Effector memory CD8-positive, alpha-beta T cell (primary cell): Measurements from ENCODE around the gene ZNF804B.

Source experiments
- ATAC-seq: fragments of 150-1000 bp; cut with Tn5 transposase; replicated peaks from 2 replicates; pipeline ENCODE4 v1.10.0; 2021; ENCODE audit warnings: mild to moderate bottlenecking, moderate library complexity
- DNase-seq, 3 experiments: peaks; one replicate each; pipeline ENCODE4 v3.0.0; 2021
- H3K27ac Mint-ChIP-seq, 2 donors: one replicate each; pipeline ENCODE4 v1.8.0; 2022; ENCODE audit warnings: mild to moderate bottlenecking in 2 of 2, mixed read lengths in 2 of 2, moderate library complexity in 2 of 2
- H3K27me3 Mint-ChIP-seq, 2 donors: one replicate each; pipeline ENCODE4 v1.8.0; 2022; ENCODE audit warnings: mixed read lengths in 2 of 2
- H3K36me3 Mint-ChIP-seq: one replicate; pipeline ENCODE4 v1.8.0; 2022; ENCODE audit warnings: mild to moderate bottlenecking, moderate library complexity, mixed read lengths; ENCODE audit not compliant: insufficient read depth
- H3K4me1 Mint-ChIP-seq, 2 donors: one replicate each; pipeline ENCODE4 v1.8.0; 2022; ENCODE audit warnings: low read depth in 2 of 2, mixed read lengths in 2 of 2
- H3K4me3 Mint-ChIP-seq, 2 donors: one replicate each; pipeline ENCODE4 v1.8.0; 2022; ENCODE audit warnings: mild to moderate bottlenecking in 2 of 2, mixed read lengths in 2 of 2, moderate library complexity in 2 of 2
- H3K9me3 Mint-ChIP-seq, 2 donors: one replicate each; pipeline ENCODE4 v1.8.0; 2022; ENCODE audit warnings: mixed read lengths in 2 of 2

Gene ZNF804B

DNA sequence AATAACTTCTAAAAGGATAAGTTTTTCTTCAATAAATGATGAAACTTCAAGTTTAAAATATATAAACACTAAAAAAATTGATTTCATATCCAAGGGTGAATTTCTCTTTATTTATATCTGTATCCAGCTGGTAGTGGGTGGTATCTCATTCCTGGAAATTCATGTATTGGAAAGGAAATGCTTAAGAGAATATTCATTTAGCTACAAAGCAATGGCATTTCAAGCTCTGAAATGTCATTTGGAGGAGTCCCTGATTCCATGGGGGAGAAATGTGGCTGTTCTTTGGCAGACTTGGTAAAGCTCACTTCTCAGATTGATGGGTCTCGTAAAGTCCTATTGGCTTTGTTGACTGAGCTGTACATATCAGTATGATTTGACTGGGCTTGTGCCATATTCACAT, 192.3 kb downstream of the ZNF804B start:
- H3K4me1 Mint-ChIP-seq = no peaks in the 10 kb centered on the region
- no peaks in the 10 kb centered on the region for H3K36me3 Mint-ChIP-seq
- no peak overlapping the region for H3K27ac Mint-ChIP-seq
- no peaks in the 10 kb centered on the region for H3K27me3 Mint-ChIP-seq
- no peak overlapping the region for H3K4me3 Mint-ChIP-seq
- ATAC-seq (no peak), DNase-seq (no peak)
- H3K9me3 Mint-ChIP-seq = peaks cover 0 to 4% of the 10 kb centered on the region in 2 donors

DNA sequence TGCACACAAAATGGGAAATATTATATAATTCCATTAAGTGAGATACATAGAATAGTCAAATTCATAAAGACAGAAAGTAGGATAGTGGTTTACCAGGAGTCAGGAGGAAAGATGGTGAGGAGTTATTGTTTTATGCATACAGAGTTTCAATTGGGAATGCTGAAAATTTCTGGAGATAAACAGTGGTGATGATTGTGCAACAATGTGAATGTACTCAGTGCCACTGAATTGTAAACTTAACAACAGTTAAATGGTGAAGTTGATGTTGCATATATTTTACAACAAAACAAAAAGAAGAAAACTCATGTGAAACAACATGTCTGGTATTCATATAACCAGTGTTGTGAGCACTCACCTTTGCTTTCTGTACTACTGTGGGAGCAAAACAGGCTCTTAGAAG, 204.9 kb downstream of the ZNF804B start:
- peaks cover 0 to 6% of the 10 kb centered on the region in 2 donors for H3K9me3 Mint-ChIP-seq
- H3K27ac Mint-ChIP-seq = no peak overlapping the region
- H3K4me3 Mint-ChIP-seq = no peak overlapping the region
- ATAC-seq (no peak), DNase-seq (no peak)
- no peaks in the 10 kb centered on the region for H3K36me3 Mint-ChIP-seq
- H3K27me3 Mint-ChIP-seq = no peaks in the 10 kb centered on the region
- H3K4me1 Mint-ChIP-seq = no peaks in the 10 kb centered on the region

DNA sequence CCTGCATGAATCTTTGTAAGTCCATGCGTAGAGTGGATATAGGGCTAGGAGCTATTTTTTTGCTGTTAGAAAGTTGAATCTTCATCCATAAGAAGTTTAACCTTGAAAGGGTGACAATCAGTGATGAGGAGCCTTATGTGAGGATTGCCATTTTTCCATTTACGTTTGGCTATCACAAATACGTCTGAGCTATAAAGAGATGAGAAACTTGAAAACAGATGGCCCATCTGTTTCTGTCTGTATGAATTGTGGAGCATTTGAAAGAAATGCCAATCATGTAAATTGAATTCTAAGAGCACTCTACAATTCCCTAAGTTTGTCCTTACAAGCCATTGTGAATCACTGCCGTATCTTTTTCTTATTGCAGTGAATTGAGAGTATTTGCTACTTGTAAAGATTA, 205.9 kb downstream of the ZNF804B start:
- Mint-ChIP-seq H3K9me3 (peaks cover 0 to 4% of the 10 kb centered on the region in 2 donors), H3K27me3 (no peaks in the 10 kb centered on the region), H3K4me3 (no peak overlapping the region), H3K36me3 (no peaks in the 10 kb centered on the region), H3K27ac (no peak overlapping the region), H3K4me1 (no peaks in the 10 kb centered on the region)
- ATAC-seq (no peak), DNase-seq (no peak)

DNA sequence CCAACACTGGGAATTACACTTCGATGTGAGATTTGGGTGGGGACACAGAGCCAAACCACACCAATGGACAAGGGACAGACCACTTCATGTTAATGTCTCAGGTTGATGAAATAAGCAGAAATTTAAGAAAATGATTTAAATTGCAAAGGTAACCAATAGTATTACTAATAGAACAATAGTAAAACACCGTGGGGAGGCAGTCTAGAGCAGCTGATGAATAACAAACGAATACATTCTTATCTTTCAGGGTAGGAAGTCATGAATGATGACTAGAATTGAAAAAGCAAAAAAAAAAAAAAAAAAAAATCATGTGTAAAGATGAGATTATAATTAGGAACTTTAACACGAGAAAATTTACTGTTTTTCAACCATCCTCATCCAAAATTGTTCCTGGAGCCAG, 207.9 kb downstream of the ZNF804B start:
- Mint-ChIP-seq H3K4me1 (no peaks in the 10 kb centered on the region), H3K36me3 (no peaks in the 10 kb centered on the region), H3K27me3 (no peaks in the 10 kb centered on the region), H3K4me3 (no peak overlapping the region), H3K9me3 (peaks cover 0 to 3% of the 10 kb centered on the region in 2 donors), H3K27ac (no peak overlapping the region)
- ATAC-seq (no peak), DNase-seq (no peak)

- Mint-ChIP-seq H3K27me3 (no peaks in the 10 kb centered on the region), H3K9me3 (peaks cover 0 to 3% of the 10 kb centered on the region in 2 donors), H3K36me3 (no peaks in the 10 kb centered on the region), H3K4me3 (no peak overlapping the region), H3K4me1 (no peaks in the 10 kb centered on the region), H3K27ac (no peak overlapping the region)
- no peak for DNase-seq
- ATAC-seq = no peak
Measured at GRCh38 chr7:88969167-88969566, 209.7 kb downstream of the ZNF804B start.

DNA sequence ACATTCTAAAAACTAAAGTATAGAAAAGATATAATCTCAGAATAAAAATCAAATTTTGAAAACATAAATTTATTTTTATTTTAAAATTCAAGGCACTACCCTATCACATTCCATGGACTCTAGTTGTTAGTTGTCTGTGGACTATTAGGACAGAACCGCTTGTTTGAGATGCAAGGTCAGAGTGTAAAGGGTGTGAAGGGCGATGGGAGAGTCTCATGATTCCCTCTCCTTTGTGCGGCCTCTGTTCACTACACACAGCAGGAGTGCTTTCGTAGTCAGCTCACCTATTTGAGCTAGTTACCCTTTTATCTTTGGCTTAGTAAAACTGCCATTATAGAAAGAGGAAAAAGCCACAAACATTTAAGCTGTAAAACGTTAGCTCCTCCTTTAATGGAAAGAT, 225.8 kb downstream of the ZNF804B start:
- DNase-seq (no peak), ATAC-seq (no peak)
- no peaks in the 10 kb centered on the region for H3K4me1 Mint-ChIP-seq
- no peak overlapping the region for H3K27ac Mint-ChIP-seq
- no peak overlapping the region for H3K4me3 Mint-ChIP-seq
- no peaks in the 10 kb centered on the region for H3K27me3 Mint-ChIP-seq
- no peaks in the 10 kb centered on the region for H3K36me3 Mint-ChIP-seq
- peaks cover 5 to 13% of the 10 kb centered on the region in 2 donors for H3K9me3 Mint-ChIP-seq

- Mint-ChIP-seq H3K27ac (no peak overlapping the region), H3K4me1 (peaks cover 5% of the 10 kb centered on the region in 2 donors)
Measured at GRCh38 chr7:89001306-89001705, 241.8 kb downstream of the ZNF804B start.

GRCh38 chr7:89002981-89003956, 243.8 kb downstream of the ZNF804B start:
- no peaks in the 10 kb centered on the region for H3K27me3 Mint-ChIP-seq
- H3K9me3 Mint-ChIP-seq = no peaks in the 10 kb centered on the region
- H3K27ac Mint-ChIP-seq = peak overlapping the region; percentile 51 to 55
- H3K4me1 Mint-ChIP-seq = peaks cover 5% of the 10 kb centered on the region in 2 donors
- peak overlapping the region; percentile 65 to 67 for H3K4me3 Mint-ChIP-seq
- ATAC-seq (peak; percentile 71), DNase-seq (no peak)
- H3K36me3 Mint-ChIP-seq = no peaks in the 10 kb centered on the region

More at GRCh38 chr7:89001306-89001705, 241.8 kb downstream of the ZNF804B start:
- H3K27me3 Mint-ChIP-seq = no peaks in the 10 kb centered on the region
- no peaks in the 10 kb centered on the region for H3K9me3 Mint-ChIP-seq
- ATAC-seq (no peak), DNase-seq (no peak)
- no peaks in the 10 kb centered on the region for H3K36me3 Mint-ChIP-seq
- H3K4me3 Mint-ChIP-seq = no peak overlapping the region

DNA sequence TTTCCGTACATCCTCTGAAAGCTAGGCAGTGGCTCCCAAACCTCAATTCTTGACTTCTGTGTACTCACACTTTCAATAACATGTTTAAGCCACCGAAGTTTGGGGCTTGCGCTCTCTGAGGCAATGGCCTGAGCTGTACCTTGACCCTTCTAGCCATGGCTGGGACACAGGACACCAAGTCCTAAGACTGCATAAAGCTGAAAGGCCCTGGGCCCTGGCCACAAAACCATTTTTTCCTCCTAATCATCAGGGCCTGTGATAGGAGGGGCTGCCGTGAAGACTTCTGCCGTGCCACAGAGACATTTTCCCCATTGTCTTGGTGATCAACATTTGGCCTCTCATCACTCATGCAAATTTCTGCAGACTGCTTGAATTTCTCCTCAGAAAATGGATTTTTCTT, 252.5 kb downstream of the ZNF804B start:
- no peak overlapping the region for H3K27ac Mint-ChIP-seq
- peaks cover 0 to 8% of the 10 kb centered on the region in 2 donors for H3K9me3 Mint-ChIP-seq
- H3K36me3 Mint-ChIP-seq = no peaks in the 10 kb centered on the region
- no peak for ATAC-seq
- H3K4me1 Mint-ChIP-seq = no peaks in the 10 kb centered on the region
- DNase-seq = no peak
- no peaks in the 10 kb centered on the region for H3K27me3 Mint-ChIP-seq
- H3K4me3 Mint-ChIP-seq = no peak overlapping the region

DNA sequence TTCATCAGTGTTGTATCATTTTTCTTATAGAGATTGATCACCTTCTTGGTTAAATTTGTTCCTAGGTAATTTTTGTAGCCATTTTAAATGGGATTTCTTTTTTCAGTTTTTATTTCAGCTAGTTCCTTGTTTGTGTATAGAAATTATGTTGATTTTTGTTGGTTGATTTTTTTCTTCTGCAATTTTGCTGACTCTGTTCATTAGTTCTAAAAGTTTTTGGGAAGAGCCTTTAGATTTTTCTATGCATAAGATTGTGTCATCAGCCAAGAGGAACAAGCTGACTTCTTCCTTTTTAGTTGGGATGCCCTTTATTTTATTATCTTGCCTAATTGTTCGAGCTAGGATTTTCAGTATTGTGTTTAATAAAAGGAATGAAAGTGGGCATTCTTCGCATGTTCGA, 258.2 kb downstream of the ZNF804B start:
- no peaks in the 10 kb centered on the region for H3K36me3 Mint-ChIP-seq
- ATAC-seq (no peak), DNase-seq (no peak)
- no peaks in the 10 kb centered on the region for H3K4me1 Mint-ChIP-seq
- H3K9me3 Mint-ChIP-seq = peaks cover 5 to 16% of the 10 kb centered on the region in 2 donors
- no peaks in the 10 kb centered on the region for H3K27me3 Mint-ChIP-seq
- H3K4me3 Mint-ChIP-seq = no peak overlapping the region
- H3K27ac Mint-ChIP-seq = no peak overlapping the region

DNA sequence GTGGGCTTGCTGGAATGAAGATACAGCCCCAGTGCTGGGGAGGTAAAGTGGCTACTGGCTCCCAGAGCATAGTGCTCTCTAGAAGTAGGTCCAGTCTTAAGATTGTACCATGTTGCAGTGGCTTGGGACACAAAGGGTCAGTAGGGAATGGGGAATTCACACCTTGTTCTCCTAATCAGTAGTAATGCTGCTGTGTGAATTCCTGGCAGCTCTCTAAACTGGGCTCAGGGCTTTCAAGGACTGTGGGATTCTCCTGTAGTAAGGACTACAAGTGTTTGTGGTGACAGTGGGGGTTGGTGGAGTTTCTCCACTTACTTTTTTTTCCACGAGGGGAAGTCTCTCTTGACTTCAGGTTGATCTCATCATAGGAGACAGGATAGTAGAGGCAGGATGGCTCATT, 262.2 kb downstream of the ZNF804B start:
- Mint-ChIP-seq H3K27ac (no peak overlapping the region), H3K9me3 (peaks cover 7 to 26% of the 10 kb centered on the region in 2 donors), H3K4me3 (no peak overlapping the region), H3K36me3 (no peaks in the 10 kb centered on the region), H3K4me1 (no peaks in the 10 kb centered on the region), H3K27me3 (no peaks in the 10 kb centered on the region)
- no peak for DNase-seq
- ATAC-seq = no peak

GRCh38 chr7:89023206-89023605, 263.7 kb downstream of the ZNF804B start:
- Mint-ChIP-seq H3K4me3 (no peak overlapping the region), H3K36me3 (no peaks in the 10 kb centered on the region), H3K27me3 (no peaks in the 10 kb centered on the region), H3K4me1 (no peaks in the 10 kb centered on the region), H3K9me3 (peaks cover 7 to 26% of the 10 kb centered on the region in 2 donors), H3K27ac (no peak overlapping the region)
- ATAC-seq (no peak), DNase-seq (no peak)

DNA sequence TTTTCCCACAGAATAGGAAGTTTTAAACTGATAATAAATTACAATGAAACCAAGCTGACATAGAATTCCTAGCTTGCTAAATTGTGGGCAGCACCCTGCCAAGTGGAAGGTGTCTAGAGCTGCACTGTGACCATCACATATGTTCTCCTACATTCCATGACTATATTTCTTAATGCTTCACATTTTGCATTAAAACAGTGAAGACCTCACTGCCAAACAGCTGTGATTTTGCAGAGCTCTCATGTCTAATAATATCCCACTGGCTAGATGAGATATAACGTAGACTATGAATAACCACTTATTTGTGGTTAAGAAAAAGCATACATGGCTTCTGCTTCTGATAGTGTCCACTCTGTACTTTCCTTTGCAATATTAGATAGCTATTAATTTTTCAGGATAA, 264.4 kb downstream of the ZNF804B start:
- Mint-ChIP-seq H3K4me3 (no peak overlapping the region), H3K9me3 (peaks cover 7 to 25% of the 10 kb centered on the region in 2 donors), H3K4me1 (no peaks in the 10 kb centered on the region), H3K27me3 (no peaks in the 10 kb centered on the region), H3K36me3 (no peaks in the 10 kb centered on the region), H3K27ac (no peak overlapping the region)
- no peak for DNase-seq
- no peak for ATAC-seq

GRCh38 chr7:89027781-89028180, 268.3 kb downstream of the ZNF804B start:
- ATAC-seq (no peak), DNase-seq (no peak)
- Mint-ChIP-seq H3K4me1 (no peaks in the 10 kb centered on the region), H3K27ac (no peak overlapping the region), H3K27me3 (no peaks in the 10 kb centered on the region), H3K9me3 (peaks cover 5 to 10% of the 10 kb centered on the region in 2 donors), H3K4me3 (no peak overlapping the region), H3K36me3 (no peaks in the 10 kb centered on the region)
